ENCODE results near the gene RAD51B.

- TF ChIP-seq ZNF626 (tag by site-specific recombination; IDR thresholded peaks at IDR 0.05) (no peak), ZNF777 (tag by site-specific recombination; IDR thresholded peaks at IDR 0.05; ENCODE audit: borderline replicate concordance) (no peak), TCF7L2 (IDR thresholded peaks at IDR 0.05; ENCODE audit: borderline replicate concordance, low read depth, low read length) (no peak), ZBTB7A (tag by site-specific recombination; IDR thresholded peaks at IDR 0.05; ENCODE audit: low read depth) (no peak), TSHZ1 (tag by site-specific recombination; IDR thresholded peaks at IDR 0.05; ENCODE audit: borderline replicate concordance) (no peak), OSR2 (tag by site-specific recombination; IDR thresholded peaks at IDR 0.05) (no peak), ZNF138 (tag by site-specific recombination; IDR thresholded peaks at IDR 0.05; ENCODE audit: borderline replicate concordance) (no peak), MEIS1 (CRISPR knock-in tag; IDR thresholded peaks at IDR 0.05; ENCODE audit: borderline replicate concordance) (no peak), ZFP41 (tag by site-specific recombination; IDR thresholded peaks at IDR 0.05; ENCODE audit: borderline replicate concordance) (no peak), ZNF501 (tag by site-specific recombination; IDR thresholded peaks at IDR 0.05) (no peak), CTCF (tag by site-specific recombination; IDR thresholded peaks at IDR 0.05) (no peak)
Observed at GRCh38 chr14:68162887-68163286, 343.3 kb downstream of the RAD51B start.

Data from HEK293 (cell line).